Activated CD4-positive, alpha-beta memory T cell treated with anti-CD3 and anti-CD28 coated beads for 36 hours (primary cell): Measurements from ENCODE around the gene PRSS21. TPM values are rescaled to one million over a fixed set of nuclear protein-coding genes. Genes with fewer than 3 reads are reported as not detected.

Experiments used
- CTCF ChIA-PET: fragments of 350-600 bp; sonication (Branson Sonifier 250); formaldehyde crosslinking; loops from one replicate; lab custom pipeline; 2021; ENCODE audit warnings: antibody characterized with exemption, inconsistent platforms; lab: Charles Lee
- POLR2A ChIA-PET: fragments of 350-600 bp; sonication (Branson Sonifier 250); formaldehyde crosslinking; loops from one replicate; lab custom pipeline; 2021; ENCODE audit warnings: antibody characterized with exemption; lab: Charles Lee
- DNase-seq: peaks from one replicate; pipeline ENCODE4 v3.0.0-alpha.2; 2020
- H3K27ac Mint-ChIP-seq: one replicate; pipeline ENCODE4 v1.8.0; 2021; ENCODE audit warnings: mixed read lengths
- H3K27me3 Mint-ChIP-seq: one replicate; pipeline ENCODE4 v1.8.0; 2021; ENCODE audit warnings: mixed read lengths
- H3K36me3 Mint-ChIP-seq: one replicate; pipeline ENCODE4 v1.8.0; 2021; ENCODE audit warnings: mixed read lengths
- H3K4me1 Mint-ChIP-seq: one replicate; pipeline ENCODE4 v1.8.0; 2021; ENCODE audit warnings: low read depth, mixed read lengths
- H3K4me3 Mint-ChIP-seq: one replicate; pipeline ENCODE4 v1.8.0; 2021; ENCODE audit warnings: mild to moderate bottlenecking, mixed read lengths
- H3K9me3 Mint-ChIP-seq: one replicate; pipeline ENCODE4 v1.8.0; 2021; ENCODE audit warnings: mixed read lengths
- intact Hi-C: fragments of 100-400 bp; cut with micrococcal nuclease; formaldehyde crosslinking; loops from one replicate; pipeline ENCODE4 v1.15.1; 2023
- total RNA-seq, 2 experiments: library from RNA; stranded (reverse); gene quantifications; one replicate each; pipeline ENCODE4 v1.2.3, GENCODE V29; 2021

PRSS21 gene
- total RNA-seq, 2 experiments from 2014 or later: 4.7 to 6.2 TPM

DNA sequence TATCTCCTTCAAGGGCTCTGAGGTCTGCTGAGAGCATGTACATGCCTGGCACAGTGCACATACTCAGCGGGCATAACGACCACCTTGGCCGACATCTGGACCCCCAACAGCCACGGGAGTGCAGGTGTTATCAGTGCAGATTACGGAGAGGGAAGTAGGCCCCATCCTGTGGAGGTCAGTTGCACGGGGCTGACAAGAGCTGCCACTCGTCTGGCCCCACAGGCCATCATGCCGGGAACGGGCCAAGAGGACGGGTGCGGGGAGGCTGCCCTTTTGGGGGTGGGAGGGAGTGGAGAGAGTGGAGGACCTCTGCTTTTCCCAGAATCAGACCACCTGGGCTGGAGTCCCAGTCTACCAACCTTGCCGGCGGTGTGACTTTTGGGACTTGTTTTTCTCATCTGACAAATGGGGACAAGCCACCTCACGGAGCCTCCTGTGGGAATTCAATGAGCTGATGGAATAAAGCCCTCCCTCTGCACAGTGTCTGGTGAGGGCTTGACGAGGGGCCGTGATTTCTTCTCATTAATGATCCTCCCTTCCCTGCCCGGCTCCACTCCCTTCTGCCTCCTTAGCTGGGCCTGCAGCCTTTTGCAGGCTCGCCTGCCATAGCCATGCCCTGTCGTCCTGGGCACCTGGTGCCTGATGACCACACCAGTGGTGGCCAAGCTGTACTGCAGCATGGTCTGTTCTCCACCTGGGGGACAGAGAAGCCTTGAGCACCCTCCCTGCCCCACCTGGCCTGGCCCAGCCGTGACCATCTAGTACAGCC, 34.3 kb upstream of the PRSS21 start:
- Mint-ChIP-seq H3K4me3 (no peak overlapping the region), H3K27ac (no peak overlapping the region), H3K27me3 (peaks cover 5% of the 10 kb centered on the region), H3K9me3 (no peaks in the 10 kb centered on the region), H3K36me3 (peaks cover 3% of the 10 kb centered on the region), H3K4me1 (peaks cover 16% of the 10 kb centered on the region)
- intact Hi-C loops: no loop called here
- CTCF ChIA-PET: no interaction called here
- POLR2A ChIA-PET: no interaction called here
- DNase-seq: no peak

DNA sequence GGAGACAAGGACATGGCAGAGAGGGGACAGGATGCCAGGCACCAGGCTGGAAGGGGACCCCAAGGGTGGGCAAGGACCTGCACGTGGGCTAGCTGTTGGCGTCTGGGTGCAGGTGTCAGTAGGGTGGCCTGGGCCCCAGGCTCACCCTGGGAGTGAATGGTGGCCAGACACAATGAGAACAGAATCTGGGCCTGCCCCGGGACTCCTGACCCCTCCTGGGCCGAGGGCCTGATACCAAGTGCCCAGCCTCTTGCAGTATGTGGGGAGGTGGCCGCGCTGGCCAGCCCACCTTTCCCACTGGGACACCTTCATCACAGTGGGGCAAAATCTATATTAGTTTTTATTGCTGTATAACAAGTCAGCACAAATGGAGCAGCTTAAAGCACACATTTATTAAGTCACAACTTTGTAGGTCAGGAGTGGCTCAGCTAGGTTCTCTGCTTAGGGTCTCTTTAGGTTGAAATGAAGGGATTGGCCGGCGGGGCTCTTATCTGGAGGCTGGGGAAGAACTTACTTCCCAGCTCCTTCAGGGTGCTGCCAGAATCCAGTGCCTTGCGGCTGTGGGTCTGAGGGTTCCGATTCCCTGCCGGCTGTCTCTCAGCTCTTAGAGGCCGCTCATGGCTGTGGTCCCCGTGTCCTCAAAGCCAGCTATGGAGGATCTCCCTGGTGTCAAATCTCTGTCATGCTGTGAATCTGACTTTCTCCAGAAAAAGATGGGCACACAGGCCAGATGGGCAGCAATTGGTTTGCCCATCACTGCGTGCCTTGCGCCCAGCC, 33.3 kb upstream of the PRSS21 start:
- POLR2A ChIA-PET: no interaction called here
- H3K27me3 Mint-ChIP-seq: peaks cover 5% of the 10 kb centered on the region
- intact Hi-C loops: no loop called here
- H3K36me3 Mint-ChIP-seq: no peaks in the 10 kb centered on the region
- H3K4me1 Mint-ChIP-seq: peaks cover 8% of the 10 kb centered on the region
- H3K27ac Mint-ChIP-seq: no peak overlapping the region
- no peak for DNase-seq
- CTCF ChIA-PET: interaction anchor here (1.0 to 1.6 kb wide), 3 partner anchors 10 to 55 kb away, joined by 3 to 4 read pairs (median 4); no protein-coding TSS in a partner anchor
- no peak overlapping the region for H3K4me3 Mint-ChIP-seq
- no peaks in the 10 kb centered on the region for H3K9me3 Mint-ChIP-seq

DNA sequence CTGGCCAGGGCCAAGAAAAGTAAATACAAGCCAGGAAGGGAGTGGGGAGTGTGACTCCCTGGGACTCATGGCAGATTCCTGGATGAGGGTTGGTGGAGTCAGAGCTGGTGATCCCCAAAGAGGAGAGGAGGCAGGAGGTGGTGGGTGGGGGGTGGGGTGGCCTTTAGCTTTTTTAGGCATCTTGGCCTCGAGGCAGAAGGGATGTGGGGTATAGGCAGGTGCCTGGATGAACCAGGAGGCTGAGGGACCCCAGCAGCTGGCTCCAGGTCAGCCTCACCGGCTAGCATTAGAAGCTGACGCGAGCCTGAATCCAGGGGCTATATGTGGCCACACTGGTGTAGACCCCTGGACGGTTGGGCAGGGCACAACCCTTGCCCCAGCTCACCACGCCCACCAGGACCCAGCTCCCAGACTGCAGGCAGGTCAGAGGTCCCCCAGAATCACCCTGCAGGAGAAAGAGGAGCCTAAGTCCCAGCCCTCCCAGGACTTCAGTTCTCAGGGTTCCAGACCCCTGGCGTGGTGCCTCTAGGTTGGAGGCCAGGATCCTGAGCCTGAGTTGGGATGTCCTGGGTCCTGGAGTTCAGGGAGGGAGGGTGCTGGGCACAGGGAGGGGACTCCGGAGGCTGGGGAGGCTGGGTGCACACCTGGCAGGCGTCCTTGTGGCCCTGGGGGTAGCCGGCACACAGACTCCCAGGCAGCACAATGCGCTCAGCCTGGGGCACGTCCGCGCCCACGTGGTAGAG, 32.5 kb upstream of the PRSS21 start:
- ChIA-PET CTCF (interaction anchor here (0.8 to 1.6 kb wide), 5 partner anchors 11 to 251 kb away, joined by 3 to 4 read pairs (median 4); no protein-coding TSS in a partner anchor), POLR2A (no interaction called here)
- Mint-ChIP-seq H3K4me1 (peaks cover 7% of the 10 kb centered on the region), H3K9me3 (no peaks in the 10 kb centered on the region), H3K4me3 (peak overlapping the region; percentile 81), H3K27ac (no peak overlapping the region), H3K27me3 (peaks cover 6% of the 10 kb centered on the region), H3K36me3 (no peaks in the 10 kb centered on the region)
- no peak for DNase-seq
- intact Hi-C loops: no loop called here

DNA sequence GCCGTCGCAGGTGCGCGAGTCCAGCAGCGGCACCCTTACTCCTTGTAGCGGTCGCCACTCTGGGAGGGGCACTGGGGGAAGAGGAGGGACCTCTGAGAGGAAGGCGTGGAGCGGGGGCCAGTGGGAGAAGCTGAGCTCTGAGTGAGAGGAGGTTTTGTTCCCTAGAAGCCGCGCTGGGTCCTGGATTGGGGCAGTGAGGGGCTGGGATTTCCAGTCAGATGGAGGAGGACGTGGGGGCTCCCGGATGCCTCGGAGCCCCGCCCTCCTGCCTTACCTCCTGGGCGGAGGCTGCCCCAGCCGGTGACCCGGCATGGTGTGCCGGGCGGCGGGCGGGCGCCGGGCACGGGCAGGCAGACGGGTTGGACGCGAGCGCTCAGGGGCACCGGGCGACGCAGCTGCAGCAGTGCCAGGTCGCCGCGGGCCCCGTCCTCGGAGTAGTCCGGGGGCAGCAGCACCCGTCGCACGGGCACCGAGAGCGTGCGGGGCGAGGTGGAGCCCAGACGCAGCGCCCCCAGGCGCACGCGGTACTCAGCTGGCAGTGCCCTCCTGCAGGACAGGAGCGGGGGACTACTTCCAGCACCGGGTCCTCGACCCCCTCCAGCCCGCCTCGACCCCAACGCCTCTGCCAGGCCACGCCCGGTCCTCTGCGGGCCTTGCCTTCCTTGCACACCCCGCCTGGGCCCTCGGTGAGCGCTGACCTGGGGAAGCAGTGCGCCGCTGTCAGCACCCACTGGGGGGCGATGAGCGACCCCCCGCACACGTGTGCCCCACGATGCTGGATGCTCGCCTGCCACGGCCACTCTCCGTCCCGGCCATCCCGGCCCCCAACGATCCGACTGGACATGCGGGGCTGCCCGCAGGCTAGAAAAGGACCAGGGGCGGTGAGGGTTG, 31.7 kb upstream of the PRSS21 start:
- DNase-seq: peak; percentile 44
- Mint-ChIP-seq H3K4me3 (peak overlapping the region; percentile 81), H3K36me3 (no peaks in the 10 kb centered on the region), H3K27me3 (peaks cover 9% of the 10 kb centered on the region), H3K9me3 (no peaks in the 10 kb centered on the region), H3K4me1 (peaks cover 7% of the 10 kb centered on the region), H3K27ac (no peak overlapping the region)
- ChIA-PET CTCF (interaction anchor here (0.8 to 1.6 kb wide), 4 partner anchors 11 to 250 kb away, joined by 3 to 4 read pairs (median 4); no protein-coding TSS in a partner anchor), POLR2A (interaction anchor here (0.6 kb wide), 1 partner anchor 82 kb away, joined by 3 read pairs; no protein-coding TSS in a partner anchor)
- intact Hi-C loops: no loop called here

DNA sequence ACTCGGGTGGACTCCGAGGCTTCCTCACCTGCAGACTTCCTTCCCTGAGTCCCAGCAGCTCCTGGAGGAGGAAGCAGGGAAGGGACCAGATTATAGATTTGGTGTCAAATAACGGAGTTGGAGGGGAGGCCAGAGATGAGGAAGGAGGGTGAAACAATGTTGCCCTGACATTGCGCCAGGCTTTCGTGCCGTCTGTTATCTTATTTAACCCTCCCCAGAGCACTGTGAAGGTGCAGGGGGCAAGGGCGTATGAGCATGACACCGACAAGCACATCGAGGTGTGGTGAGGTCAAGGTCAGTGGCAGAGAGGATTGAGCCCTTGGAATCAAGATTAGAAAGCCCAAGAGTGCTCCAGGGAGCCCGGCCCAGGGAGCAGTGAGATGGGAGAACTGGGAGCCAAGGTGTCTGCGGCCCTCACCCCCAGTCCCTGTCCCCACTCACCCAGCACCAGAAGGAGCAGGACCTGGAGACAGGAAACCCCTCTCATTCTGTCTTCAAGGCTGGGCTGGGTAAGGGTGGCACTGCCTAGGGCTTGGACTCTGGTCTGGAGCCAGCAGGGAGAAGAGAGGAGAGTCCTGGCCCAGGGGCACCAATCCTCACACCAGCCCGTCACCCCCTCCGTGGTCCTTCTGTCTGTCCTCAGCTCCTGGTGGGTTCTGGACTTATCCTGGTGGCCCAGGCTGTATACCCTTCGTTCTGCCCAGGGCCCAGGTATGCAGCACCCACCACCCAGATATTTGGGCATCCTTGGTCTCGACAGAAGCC, 30.8 kb upstream of the PRSS21 start:
- Mint-ChIP-seq H3K4me1 (peaks cover 7% of the 10 kb centered on the region), H3K36me3 (no peaks in the 10 kb centered on the region), H3K27me3 (peaks cover 11% of the 10 kb centered on the region), H3K9me3 (no peaks in the 10 kb centered on the region), H3K4me3 (peak overlapping the region; percentile 0), H3K27ac (no peak overlapping the region)
- intact Hi-C loops: no loop called here
- CTCF ChIA-PET: no interaction called here
- DNase-seq: no peak
- POLR2A ChIA-PET: interaction anchor here (0.5 to 1.7 kb wide), 3 partner anchors 8 to 525 kb away, joined by 3 to 6 read pairs (median 3); partner anchors contain the start of gene ELOB

DNA sequence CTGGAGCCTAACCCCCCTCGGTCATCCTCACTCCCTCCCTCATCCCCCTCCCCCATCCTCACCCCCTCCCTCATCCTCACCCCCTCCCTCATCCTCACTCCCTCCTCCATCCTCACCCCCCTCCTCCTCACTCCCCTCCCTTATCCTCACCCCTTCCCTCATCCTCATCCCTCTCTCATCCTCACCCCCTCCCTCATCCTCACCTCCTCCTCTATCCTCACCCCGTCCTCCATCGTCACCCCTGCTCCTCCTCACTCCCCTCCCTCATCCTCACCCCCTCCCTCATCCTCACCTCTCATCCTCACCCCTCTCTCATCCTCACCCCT, 30.2 kb upstream of the PRSS21 start:
- Mint-ChIP-seq H3K36me3 (no peaks in the 10 kb centered on the region), H3K9me3 (no peaks in the 10 kb centered on the region), H3K4me1 (peaks cover 7% of the 10 kb centered on the region), H3K4me3 (no peak overlapping the region), H3K27me3 (peaks cover 14% of the 10 kb centered on the region), H3K27ac (no peak overlapping the region)
- intact Hi-C loops: no loop called here
- DNase-seq: no peak
- POLR2A ChIA-PET: interaction anchor here (1.7 kb wide), 1 partner anchor 9 kb away, joined by 6 read pairs; the partner anchor contains the start of gene ELOB
- CTCF ChIA-PET: no interaction called here

DNA sequence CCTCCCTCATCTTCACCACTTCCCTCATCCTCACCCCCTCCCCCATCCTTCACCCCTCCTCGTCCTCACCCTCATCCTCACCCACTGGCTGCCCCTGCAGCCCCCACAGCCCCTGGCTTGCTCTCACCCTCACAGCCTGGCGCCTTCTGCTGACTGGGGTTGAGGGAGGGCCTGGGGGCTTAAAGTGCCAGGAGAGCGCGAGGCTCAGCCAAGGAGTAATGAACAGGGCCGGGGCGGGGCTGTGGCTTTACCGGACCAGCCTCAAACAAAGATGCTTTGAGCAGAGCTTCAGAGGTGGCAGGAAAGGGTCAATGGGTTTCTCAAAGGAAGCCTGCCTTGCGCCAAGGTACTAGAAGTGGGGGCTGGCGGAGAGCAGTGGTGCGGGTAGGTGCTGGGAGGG, 29.6 kb upstream of the PRSS21 start, which contains the start of gene PRSS33:
Gene PRSS33 (minus strand): TSS at position 155 of the 400 bp plus-strand sequence. CDS start 1,013 bp downstream, outside the sequence.
- no peak for DNase-seq
- no peaks in the 10 kb centered on the region for H3K36me3 Mint-ChIP-seq
- no peak within 1 kb of the TSS for H3K27ac Mint-ChIP-seq
- H3K4me1 Mint-ChIP-seq: peaks cover 7% of the 10 kb centered on the region
- ChIA-PET POLR2A (interaction anchor here (1.7 kb wide), 1 partner anchor 10 kb away, joined by 6 read pairs; the partner anchor contains the start of gene ELOB), CTCF (no interaction called here)
- H3K27me3 Mint-ChIP-seq: peaks cover 14% of the 10 kb centered on the region
- intact Hi-C loops: no loop called here
- no peak within 1 kb of the TSS for H3K4me3 Mint-ChIP-seq
- H3K9me3 Mint-ChIP-seq: no peaks in the 10 kb centered on the region

DNA sequence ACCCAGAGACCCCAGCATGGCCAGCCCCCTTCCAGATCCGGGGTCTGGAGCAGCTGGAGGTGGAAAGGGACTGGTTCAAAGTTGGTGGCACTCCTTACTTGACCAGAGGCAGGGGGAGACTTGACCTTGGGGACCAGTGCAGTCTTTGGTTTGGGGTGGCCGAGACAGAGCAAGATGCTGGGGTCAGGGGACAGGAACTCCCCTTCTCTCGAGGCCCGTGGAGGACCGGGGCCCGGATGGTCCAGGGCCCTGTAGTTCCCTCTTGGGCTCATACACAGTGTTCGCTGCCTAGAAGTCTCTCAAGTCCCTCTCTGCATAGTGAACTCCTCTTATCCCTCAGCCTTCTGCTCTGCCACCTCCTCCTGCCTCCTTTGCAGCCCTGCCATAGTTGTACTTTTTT, 29.1 kb upstream of the PRSS21 start:
- peaks cover 16% of the 10 kb centered on the region for H3K27me3 Mint-ChIP-seq
- H3K27ac Mint-ChIP-seq: no peak overlapping the region
- CTCF ChIA-PET: no interaction called here

DNA sequence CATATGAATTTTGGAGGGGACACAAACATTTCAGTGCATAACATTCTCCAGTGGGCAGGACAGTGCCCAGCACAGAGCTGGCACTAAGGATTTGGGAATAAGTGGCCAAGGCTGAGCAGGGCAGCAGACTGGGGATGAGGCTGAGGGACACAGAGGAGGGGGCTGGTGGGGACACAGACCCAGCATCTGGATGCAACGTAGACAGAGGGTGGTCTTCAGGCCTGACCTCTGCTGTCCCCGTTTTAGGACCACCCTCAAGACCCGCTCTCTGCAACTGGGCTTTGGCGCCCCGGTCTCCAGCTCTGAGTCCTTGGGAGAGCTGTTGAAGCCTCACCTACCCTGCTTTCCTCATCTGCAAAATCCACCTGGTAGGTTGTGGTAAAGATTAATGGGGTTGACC, 26.4 kb upstream of the PRSS21 start:
- no peaks in the 10 kb centered on the region for H3K36me3 Mint-ChIP-seq
- peaks cover 23% of the 10 kb centered on the region for H3K27me3 Mint-ChIP-seq
- no peak for DNase-seq
- ChIA-PET POLR2A (no interaction called here), CTCF (no interaction called here)
- H3K9me3 Mint-ChIP-seq: no peaks in the 10 kb centered on the region
- H3K27ac Mint-ChIP-seq: no peak overlapping the region
- peaks cover 3% of the 10 kb centered on the region for H3K4me1 Mint-ChIP-seq
- intact Hi-C loops: no loop called here
- no peak overlapping the region for H3K4me3 Mint-ChIP-seq

More for the DNA sequence above, 29.1 kb upstream of the PRSS21 start:
- Mint-ChIP-seq H3K4me3 (no peak overlapping the region), H3K9me3 (no peaks in the 10 kb centered on the region), H3K4me1 (peaks cover 7% of the 10 kb centered on the region), H3K36me3 (no peaks in the 10 kb centered on the region)
- no peak for DNase-seq
- intact Hi-C loops: no loop called here
- POLR2A ChIA-PET: interaction anchor here (0.6 to 1.7 kb wide), 2 partner anchors 10 to 44 kb away, joined by 3 to 6 read pairs; partner anchors contain the start of gene ELOB

DNA sequence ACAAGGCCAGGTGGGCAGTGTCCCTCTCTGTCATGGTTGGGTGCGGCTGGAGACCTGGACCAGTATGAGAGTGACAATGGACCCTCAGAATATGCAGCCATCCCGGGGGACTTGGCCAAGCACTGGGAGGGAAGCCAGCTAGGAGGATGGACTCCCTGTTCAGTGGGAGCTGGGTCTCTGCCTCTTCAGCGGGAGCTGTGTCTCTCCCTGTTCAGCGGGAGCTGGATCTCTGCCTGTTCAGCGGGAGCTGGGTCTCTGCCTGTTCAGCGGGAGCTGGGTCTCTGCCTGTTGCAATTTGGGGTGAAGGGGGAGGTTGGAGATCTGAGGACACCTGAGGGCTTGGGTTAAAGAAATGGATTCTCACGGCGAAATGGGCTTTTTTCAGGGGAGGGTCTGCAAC, 25.9 kb upstream of the PRSS21 start:
- ChIA-PET POLR2A (no interaction called here), CTCF (interaction anchor here (0.6 kb wide), 1 partner anchor 29 kb away, joined by 3 read pairs; no protein-coding TSS in a partner anchor)
- H3K9me3 Mint-ChIP-seq: no peaks in the 10 kb centered on the region
- intact Hi-C loops: no loop called here
- no peaks in the 10 kb centered on the region for H3K36me3 Mint-ChIP-seq
- no peak overlapping the region for H3K27ac Mint-ChIP-seq
- H3K4me3 Mint-ChIP-seq: no peak overlapping the region
- H3K4me1 Mint-ChIP-seq: peaks cover under 1% of the 10 kb centered on the region
- peaks cover 26% of the 10 kb centered on the region for H3K27me3 Mint-ChIP-seq
- DNase-seq: no peak
